NCI-H1105 (cell line): Measurements from ENCODE around the gene CD247.
A peak's percentile ranks its signal among the peaks of the same experiment; 100 is the strongest.

ENCODE experiments used
- DNase-seq: peaks from one replicate; lab custom pipeline; 2025; lab: John Stamatoyannopoulos, UW

The CD247 gene

DNA sequence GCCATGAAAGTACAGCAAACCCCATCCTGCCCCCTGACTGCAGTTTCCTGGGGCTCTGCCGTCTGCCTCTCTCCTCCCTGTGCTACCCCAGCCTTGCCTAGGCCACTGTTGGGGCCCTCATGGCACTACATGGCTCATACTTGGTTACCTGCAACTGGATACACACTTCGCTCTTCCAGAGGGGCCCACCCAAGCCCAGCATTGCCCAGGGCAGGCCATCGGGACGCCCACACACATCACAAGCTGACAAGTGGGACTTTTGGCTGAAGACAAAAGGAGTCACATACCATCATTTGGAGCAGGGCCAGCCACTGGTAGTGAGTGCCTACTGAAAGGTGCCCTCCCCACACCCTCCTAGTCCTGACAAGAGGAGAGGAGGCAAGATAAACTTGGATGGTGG is 82.8 kb downstream of the CD247 start:
- DNase-seq: no peak

- DNase-seq: no peak
Measured at GRCh38 chr1:167434306-167434705, 84.0 kb downstream of the CD247 start.

DNA sequence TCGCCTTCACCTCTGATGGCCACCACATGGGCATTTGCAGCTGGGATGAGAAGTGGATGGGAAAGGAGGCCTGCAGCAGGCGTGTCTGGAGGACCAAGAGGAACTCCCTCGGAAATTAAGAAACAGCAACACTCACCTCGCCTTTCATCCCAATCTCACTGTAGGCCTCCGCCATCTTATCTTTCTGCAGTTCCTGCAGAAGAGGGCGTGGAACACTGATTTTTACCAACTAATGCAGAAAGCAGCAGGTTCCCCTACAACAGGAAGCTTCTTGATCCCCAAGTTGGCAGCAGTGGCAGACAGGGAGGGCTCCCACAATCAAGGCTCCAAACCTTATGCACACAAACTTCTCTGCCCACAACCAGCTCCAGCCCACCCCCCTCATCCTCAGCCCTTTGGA is 84.4 kb downstream of the CD247 start:
- DNase-seq: no peak

- no peak for DNase-seq
Measured at GRCh38 chr1:167432780-167433179, 85.5 kb downstream of the CD247 start.

GRCh38 chr1:167431909-167432650 is 86.2 kb downstream of the CD247 start:
- no peak for DNase-seq

- no peak for DNase-seq
Measured at GRCh38 chr1:167431261-167431908, 86.9 kb downstream of the CD247 start.

GRCh38 chr1:167430849-167431242 is 87.5 kb downstream of the CD247 start:
- DNase-seq: no peak

GRCh38 chr1:167430134-167430848 is 88.0 kb downstream of the CD247 start:
- no peak for DNase-seq

DNA sequence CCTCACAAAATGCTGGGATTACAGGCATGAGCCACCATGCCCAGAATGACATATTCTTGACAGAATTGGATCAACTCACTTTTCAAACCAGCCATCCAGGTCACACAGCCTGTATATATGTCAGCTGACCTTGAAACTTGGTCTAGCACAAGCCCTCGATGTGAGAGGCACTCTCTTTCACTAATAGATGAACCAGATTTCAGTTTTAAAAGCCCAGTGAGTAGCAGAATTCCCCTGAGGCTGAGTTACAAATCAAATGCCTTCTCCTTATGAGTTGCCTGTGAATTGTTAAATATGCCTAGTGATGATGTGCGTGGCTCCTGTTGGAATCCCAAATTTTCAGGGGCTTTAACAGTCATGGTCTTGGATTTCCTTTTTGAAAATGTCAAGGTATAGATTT is 88.7 kb downstream of the CD247 start:
- DNase-seq: no peak

DNA sequence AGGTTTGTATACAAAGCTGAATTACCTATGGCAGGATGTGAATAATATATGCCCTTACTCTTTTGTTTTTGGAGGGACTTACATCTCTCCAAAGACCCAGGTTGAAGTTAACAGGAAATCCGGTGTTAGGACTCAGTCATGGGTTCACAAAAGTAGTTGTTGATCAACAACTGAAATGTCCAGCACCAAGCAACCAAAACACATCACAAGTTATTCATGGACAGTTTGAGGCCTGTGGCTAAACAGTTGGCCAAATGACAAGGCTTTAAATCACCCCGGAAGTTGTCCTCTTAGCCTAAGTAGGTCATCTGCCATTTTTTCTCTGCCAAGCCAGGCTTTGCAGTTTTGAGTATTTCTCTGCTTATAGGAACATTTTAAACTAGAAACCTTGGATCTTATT is 89.9 kb downstream of the CD247 start:
- no peak for DNase-seq

- no peak for DNase-seq
Measured at GRCh38 chr1:167427848-167428247, 90.5 kb downstream of the CD247 start.

GRCh38 chr1:167426716-167427115 is 91.6 kb downstream of the CD247 start:
- DNase-seq: no peak

GRCh38 chr1:167425482-167425881 is 92.8 kb downstream of the CD247 start:
- no peak for DNase-seq

DNA sequence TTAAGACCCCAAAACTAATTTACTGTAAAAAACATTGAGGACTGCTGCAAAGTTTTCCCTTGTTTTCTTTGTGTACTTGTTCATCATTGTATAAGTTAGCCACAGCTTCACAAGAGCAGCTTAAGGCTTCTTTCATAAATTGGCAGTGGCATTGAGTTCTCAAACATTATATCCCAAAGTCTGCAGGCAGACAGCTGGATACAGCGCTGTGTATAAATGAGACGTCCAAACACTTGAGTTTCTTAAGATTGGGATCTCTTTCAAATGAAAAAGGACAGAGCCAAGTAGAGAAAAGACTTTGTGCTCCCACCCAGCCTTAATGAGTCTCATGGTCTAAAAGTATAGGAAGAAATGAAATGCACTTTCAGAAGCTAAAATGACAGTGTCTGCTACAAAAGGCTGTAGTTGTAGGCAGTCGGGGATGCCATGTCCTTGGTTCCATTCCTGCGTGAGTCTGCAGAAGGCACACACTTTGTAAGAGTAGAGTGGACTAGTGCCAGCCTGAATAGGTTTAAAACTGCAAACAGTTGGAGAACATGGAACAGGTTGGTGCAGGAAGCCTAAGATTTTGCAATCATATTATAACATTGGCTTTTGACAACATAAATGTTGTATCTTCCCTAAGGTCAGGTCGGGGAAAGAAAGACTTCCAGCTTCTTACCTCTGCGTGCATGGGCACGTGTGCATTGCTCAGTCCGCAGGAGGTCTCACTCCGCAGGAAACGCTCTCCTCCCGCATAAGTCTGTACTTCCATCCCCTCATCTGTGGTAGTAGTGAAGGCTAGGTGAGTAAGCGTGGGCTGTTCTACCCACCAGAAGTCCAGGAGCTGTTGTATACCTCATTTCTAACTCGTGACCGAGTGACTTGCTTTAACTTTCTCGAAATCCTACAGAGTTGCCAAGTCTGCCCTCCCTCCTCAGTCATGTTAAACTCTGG is 94.4 kb downstream of the CD247 start:
- DNase-seq: no peak

- DNase-seq: no peak
Measured at GRCh38 chr1:167420510-167420909, 97.8 kb downstream of the CD247 start.

DNA sequence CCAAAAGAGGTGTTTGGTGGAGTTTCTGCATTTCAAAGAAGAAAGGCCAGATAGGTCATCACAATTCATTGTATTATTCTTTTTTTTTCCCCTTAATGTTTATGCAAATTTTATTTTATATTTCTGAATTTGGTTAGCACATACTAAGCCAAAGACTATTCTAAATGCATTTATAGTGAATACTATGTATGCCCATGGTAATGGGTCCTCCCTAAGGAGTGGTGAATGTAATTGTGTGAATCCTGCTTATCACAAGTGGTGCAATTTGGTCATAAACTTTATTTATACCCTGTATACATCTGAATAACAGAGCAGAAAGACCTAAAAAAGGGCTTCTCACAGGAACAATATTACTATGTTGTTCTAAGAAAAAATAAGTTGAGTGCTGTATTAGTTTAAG is 99.1 kb downstream of the CD247 start:
- DNase-seq: no peak

DNA sequence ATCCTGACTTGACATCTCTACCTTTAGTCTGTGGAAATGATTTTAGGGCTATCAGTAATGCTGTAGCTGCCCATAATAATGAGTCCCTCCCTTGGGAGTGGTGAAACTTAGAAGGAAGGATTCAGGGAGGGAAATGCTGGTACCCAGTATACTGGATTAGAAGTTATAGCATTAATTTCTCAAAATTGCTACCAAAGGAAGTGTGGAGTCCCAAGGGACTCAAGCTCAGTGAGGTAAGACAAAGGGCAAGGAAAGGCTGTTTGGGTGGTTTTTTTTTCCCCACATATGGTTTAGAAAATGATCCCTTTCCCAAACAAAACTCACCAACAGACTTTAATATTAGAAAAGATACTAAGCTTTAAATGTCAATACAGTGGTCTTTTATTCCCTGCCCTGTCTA is 99.9 kb downstream of the CD247 start:
- DNase-seq: no peak

DNA sequence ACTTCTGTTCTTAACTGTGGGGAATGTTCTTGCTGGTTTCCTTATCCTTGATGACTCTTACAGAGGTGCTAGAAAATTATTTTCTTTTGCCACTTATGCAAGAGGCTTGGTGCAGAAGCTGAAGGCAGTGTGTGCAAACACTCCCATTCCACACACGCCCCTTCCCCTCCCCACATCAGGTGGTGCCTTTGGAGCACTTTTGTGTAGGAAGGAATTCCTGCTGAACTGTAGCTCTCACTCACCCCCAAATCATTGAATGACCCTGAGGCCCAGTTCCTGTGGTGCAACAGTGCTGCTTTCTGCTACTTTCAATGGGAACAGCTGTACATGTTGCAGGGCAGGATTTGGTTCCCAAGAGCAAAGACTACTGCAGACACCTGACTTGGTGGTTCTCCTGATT is 101.8 kb downstream of the CD247 start:
- DNase-seq: no peak

DNA sequence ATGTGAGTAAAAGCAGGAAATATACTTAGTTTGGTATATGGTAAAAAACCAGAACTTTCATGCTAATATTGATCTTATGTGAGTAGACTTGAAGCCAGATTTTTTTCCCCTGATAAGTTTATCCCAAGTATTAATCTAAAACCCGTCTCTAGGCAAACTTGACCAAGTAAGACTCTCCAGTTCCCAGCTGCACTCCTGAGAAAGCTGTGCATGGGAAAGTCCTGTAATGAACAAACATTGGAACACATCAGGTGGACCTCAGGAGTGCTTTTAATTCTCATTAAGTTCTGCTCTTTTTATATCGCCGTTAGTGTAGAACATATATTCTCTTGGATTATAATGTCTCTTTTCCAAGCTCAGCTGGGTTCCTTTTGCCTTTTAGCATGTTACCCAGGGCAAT is 105.0 kb downstream of the CD247 start:
- DNase-seq: no peak

GRCh38 chr1:167412920-167413319 is 105.4 kb downstream of the CD247 start:
- DNase-seq: no peak

- DNase-seq: peak; percentile 8
Measured at GRCh38 chr1:167412072-167412471, 106.3 kb downstream of the CD247 start.

DNA sequence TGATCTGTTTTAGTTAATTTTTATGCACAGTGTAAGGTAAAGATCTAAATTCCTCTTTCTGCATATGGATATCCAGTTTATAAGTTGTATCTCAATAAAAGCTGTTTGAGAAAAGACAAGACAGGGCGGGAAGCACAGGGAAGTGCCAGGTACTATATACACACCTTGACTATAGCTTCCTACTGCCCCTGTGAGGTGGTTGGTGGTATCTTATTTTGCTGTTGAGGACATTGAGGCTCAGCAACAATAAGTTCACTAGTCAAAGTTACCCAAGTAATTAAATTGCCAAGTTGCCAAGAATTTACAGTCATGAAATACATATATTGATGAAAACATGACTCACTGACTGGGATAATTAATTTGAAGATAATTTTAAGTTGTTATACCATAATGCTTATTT is 109.1 kb downstream of the CD247 start:
- no peak for DNase-seq
